ENCODE measurements around the gene FCAMR.

Gene FCAMR

GRCh38 chr1:207000651-207001291 is 30.5 kb upstream of the FCAMR start:
- DNase-seq (ENCODE audit: low spot score) = no peak

DNA sequence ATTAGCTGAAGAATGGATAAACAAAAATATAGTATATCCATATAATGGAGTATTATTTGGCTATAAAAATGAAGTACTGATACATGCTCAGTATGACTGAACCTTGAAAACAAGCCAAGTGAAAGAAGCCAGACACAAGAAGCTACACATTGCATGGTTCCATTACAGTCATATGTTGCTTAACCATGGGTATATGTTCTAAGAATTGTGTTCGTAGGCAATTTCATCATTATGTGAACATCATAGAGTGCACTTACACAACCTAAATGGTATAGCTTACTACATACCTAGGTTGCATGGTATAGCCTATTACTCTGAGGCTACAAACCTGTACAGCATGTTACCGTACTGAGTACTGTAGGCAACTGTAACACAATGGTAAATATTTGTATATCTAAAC is 28.6 kb upstream of the FCAMR start:
- DNase-seq (ENCODE audit: low spot score) = no peak

GRCh38 chr1:206992790-206993189 is 22.5 kb upstream of the FCAMR start:
- DNase-seq (ENCODE audit: low spot score) = no peak

DNA sequence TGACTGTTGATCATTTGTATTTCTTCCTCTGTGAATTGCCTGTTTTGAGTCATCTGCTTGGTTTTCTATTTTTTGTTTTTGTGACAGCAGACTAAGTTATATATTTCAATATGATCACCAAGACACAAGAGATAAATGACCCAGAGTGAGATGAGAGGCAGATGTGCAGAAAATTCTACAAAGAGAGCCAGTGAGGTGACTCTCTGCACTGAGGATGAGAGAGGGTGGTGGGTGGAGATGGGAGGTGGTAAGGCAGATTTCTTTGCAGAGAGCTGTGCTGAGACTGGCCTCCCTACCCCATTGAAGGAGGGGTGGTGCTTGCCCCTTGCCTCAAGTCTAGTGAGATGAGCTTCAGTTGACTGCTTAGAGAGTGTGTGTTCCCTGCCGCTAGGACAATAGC is 17.6 kb upstream of the FCAMR start:
- DNase-seq (ENCODE audit: low spot score) = no peak

- no peak for DNase-seq (ENCODE audit: low spot score)
Measured at GRCh38 chr1:206986885-206987284, 16.6 kb upstream of the FCAMR start.

DNA sequence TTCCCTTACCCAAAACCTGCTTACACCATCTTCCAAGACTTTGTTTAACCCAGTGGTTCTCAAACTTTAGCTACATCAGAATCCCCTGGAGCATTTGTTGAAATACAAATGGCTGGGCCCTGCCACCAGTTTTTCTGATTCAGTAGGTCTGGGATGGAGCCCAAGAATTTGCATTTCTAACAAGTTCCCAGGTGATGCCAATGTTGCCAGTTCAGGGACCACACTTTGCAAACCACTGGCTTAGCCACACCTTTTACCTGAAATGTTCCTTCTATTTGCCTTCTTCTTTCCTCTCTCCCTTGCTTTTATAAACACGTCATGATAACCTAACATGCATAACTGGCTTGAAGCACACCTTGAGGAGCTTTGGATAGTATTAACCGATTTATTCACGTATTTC is 16.1 kb upstream of the FCAMR start:
- DNase-seq (ENCODE audit: low spot score) = no peak

- no peak for DNase-seq (ENCODE audit: low spot score)
Measured at GRCh38 chr1:206985162-206985749, 15.0 kb upstream of the FCAMR start.

DNA sequence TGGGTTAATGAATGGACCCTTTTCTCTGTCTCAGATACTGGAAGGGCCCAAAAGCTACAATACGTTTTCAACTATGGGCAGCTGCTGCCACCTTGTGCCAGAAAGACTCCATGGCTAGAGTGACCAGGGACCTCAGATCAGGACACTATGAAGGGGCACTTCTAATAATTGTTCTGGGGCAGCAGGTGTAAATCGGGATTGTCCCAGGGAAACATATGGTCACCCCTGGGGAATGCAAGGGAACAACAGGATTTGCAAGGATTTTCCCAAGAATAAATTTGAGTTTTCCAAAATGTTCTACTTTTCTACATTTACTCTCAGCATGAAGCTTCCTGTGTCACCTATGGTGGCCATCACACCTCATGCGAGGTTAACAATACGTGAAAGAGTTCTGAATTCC is 12.0 kb upstream of the FCAMR start:
- DNase-seq (ENCODE audit: low spot score) = peak; percentile 65

GRCh38 chr1:206979379-206980043 is 9.3 kb upstream of the FCAMR start:
- DNase-seq (ENCODE audit: low spot score) = no peak

DNA sequence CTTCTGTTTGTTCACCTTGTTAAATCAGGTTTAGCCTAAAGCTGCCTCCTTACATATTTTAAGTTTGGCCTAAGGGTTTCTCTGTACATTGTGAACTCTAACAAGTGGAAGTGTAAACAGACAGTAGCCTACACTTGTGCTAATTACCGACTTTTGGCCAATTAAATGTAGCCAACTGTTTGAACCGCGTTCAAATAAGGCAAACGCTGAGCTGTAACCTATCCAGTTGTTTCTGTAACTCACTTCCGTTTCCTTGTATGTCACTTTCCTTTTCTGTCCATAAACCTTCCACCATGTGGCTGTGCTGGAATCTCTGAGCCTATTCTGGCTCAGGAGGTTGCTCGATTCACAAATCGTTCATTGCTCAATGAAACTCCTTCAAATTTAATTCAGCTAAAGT is 8.0 kb upstream of the FCAMR start:
- DNase-seq (ENCODE audit: low spot score) = no peak

DNA sequence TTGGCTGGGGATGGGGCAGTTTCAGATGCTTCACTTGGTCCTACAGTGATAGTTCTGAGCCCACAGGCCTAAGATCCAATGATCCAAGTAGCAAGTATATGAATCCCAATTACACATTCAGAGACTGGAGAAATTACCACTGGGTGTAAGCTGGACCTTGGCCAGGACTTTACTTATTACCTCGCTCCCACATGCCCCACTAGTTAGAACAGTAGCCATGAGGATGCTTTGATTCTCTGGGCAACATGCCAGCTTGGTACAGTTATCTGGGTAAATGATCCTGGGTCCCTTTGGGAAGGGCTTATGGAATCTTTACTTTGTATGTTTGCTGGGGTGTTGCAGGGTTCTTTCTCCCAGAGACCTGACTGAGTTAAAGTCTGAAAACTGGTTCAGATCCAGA is 5.0 kb upstream of the FCAMR start:
- DNase-seq (ENCODE audit: low spot score) = no peak

DNA sequence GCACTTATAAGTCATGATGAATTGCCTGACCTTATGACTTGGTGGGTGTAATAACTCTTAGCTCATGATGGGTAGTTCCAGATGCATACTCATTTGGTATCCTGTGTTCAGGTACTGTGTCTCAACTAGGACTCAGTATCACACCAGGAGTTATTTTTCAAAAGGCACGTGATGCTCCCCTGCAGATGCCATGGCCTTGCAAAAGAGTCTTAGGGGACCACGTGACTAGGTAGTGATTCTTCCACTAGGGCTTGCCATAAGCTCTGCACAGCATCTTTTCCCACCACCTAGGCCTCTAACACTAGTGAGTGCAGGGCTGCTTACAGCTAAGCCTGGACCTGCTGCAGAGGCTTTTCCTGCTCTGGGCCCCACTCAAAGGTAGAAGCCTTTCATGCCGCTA is 3.9 kb upstream of the FCAMR start:
- no peak for DNase-seq (ENCODE audit: low spot score)

DNA sequence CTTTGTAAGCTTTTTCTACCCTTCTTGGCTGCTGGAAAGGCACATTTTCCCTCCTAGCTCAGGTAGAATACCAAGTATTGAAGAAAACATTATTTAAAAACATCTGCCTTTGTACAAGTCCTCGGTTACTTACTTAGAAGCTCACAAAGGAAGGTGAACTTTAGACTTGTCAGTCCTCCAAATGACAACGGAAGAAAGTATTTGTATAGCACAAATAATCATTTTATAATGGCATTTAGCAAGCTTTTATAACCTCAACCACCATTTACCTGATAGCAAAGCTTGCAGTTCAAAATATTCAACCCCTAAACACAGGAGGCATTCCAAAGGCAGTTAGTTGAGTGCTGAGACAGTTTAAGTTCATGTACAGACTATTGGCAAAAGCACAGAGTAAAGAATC is 2.5 kb upstream of the FCAMR start:
- DNase-seq (ENCODE audit: low spot score) = no peak

- no peak for DNase-seq (ENCODE audit: low spot score)
Measured at GRCh38 chr1:206971029-206971655, 882 bp upstream of the FCAMR start.

GRCh38 chr1:206969090-206969489 is 1.2 kb downstream of the FCAMR start:
- no peak for DNase-seq (ENCODE audit: low spot score)

DNA sequence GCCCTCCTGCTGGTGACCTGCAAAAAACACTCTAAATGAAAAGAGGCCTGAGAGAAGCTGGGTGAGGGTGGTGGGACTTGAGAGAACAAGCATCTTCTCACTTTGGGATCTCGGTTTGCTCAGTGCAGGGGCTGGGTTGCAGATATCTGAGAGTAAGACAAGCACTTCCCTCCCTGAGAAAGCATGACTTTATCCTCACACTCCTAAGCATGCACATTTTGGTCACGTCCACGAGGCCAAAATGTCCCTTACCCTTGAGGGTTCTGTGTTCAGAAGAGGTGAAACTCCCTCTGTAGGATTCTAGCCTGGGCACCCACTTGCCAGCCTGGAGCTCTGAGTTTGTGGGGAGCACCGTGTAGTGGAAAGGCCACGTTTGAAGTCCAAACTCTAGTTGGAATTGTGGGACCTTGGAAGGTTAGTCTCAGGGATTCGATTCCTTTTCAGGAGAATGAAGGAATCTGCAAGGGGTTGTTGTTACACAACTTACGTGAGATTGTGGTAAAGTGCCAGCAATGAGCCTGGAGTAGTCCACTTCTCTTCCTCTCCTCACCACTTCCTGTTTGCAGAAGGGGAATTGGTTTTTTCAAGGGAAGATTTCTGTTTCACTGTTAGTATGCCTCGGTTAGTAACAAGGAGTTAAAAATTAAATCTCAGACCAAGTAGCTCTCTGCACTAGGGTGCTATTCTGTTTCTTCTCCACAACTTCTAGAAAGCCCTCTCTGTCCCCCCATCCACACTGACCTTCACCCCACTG is 3.0 kb downstream of the FCAMR start:
- no peak for DNase-seq (ENCODE audit: low spot score)

- DNase-seq (ENCODE audit: low spot score) = no peak
Measured at GRCh38 chr1:206965781-206966180, 4.5 kb downstream of the FCAMR start.

GRCh38 chr1:206963740-206964139 is 6.5 kb downstream of the FCAMR start:
- DNase-seq (ENCODE audit: low spot score) = no peak

DNA sequence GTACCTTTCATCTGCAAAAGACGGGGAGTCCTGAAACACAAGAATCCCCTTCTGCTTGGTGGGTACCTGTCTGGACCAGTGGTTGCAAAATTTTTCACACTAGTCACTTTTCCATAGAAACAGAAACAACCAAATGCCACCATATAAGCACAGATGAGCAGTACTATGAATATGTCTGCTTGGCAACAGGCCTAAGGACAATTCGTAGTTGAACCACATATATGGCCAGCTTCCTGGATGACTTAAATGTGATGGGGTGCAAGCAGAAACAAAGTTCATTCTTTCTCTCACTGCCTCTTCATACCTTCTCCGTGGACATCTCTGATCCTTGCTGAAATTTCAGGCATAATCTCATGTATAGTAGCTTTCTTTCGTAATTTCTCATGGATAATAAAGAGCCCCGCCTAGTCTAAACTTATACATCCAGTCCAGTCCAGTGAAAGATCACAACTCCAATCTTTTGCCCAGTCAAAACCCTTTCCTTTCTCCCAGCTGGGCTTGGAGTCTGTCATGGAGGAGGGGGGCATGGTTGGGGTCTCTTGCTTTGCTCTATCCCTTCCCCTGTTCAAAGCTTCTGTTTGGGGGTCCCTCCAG is 7.0 kb downstream of the FCAMR start:
- no peak for DNase-seq (ENCODE audit: low spot score)

DNA sequence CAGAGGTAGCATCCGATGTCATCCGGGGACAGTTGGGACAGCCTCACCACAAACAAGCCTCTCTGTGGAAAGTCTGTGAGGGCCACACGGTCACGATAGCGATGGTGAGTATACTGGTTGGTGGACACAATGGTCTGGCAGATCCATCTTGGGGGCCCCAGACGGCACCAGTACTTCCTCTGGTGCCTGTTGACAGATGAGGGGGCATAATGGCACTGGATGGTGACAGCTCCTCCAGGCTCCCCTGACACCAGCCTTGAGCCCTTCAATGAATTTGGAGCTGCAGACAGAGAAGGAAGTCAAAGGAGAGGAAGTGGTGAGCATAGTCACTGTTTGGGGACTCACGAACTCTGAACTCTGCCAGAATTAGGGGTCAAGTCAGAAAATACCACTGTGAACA is 8.0 kb downstream of the FCAMR start:
- no peak for DNase-seq (ENCODE audit: low spot score)

GRCh38 chr1:206961668-206962067 is 8.6 kb downstream of the FCAMR start:
- no peak for DNase-seq (ENCODE audit: low spot score)
